ENCODE results near the gene ZC3H4. TPM values are rescaled to one million over a fixed set of nuclear protein-coding genes. Genes with fewer than 3 reads are reported as not detected.
A peak's percentile ranks its signal among the peaks of the same experiment; 100 is the strongest.

ZC3H4 gene
- total RNA-seq, 4 donors from 2014 or later = 19.1 to 36.7 (median 31.3) TPM

DNA sequence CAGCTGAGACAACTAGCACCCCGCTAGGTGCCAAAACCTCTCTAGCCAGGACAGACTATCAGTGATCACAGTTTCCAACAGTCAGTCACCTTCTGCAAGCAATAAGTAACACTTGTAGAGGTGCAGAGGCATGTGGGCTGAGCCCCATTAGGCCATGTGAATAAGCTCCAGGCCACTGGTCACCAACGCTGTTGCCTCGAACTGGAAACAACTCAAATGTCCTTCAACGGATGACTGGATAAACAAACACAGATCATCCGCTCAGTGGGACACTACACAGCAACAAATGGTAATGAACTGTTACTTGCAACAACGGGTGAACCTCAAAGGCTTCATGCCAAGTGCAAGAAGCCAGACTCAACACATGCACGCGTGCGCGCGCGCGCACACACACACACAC is 37.6 kb downstream of the ZC3H4 start:
- TF ChIP-seq, protein P1, sequence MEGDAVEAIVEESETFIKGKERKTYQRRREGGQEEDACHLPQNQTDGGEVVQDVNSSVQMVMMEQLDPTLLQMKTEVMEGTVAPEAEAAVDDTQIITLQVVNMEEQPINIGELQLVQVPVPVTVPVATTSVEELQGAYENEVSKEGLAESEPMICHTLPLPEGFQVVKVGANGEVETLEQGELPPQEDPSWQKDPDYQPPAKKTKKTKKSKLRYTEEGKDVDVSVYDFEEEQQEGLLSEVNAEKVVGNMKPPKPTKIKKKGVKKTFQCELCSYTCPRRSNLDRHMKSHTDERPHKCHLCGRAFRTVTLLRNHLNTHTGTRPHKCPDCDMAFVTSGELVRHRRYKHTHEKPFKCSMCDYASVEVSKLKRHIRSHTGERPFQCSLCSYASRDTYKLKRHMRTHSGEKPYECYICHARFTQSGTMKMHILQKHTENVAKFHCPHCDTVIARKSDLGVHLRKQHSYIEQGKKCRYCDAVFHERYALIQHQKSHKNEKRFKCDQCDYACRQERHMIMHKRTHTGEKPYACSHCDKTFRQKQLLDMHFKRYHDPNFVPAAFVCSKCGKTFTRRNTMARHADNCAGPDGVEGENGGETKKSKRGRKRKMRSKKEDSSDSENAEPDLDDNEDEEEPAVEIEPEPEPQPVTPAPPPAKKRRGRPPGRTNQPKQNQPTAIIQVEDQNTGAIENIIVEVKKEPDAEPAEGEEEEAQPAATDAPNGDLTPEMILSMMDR (IDR thresholded peaks at IDR 0.05) = no peak
- TF ChIP-seq POLR2A (IDR thresholded peaks at IDR 0.05) = no peak
- WGBS, 2 donors = 58 to 61% methylated on average over 12 to 13 of the region's 13 CpGs
- intact Hi-C loops (cut with DNase I) = no loop called here

DNA sequence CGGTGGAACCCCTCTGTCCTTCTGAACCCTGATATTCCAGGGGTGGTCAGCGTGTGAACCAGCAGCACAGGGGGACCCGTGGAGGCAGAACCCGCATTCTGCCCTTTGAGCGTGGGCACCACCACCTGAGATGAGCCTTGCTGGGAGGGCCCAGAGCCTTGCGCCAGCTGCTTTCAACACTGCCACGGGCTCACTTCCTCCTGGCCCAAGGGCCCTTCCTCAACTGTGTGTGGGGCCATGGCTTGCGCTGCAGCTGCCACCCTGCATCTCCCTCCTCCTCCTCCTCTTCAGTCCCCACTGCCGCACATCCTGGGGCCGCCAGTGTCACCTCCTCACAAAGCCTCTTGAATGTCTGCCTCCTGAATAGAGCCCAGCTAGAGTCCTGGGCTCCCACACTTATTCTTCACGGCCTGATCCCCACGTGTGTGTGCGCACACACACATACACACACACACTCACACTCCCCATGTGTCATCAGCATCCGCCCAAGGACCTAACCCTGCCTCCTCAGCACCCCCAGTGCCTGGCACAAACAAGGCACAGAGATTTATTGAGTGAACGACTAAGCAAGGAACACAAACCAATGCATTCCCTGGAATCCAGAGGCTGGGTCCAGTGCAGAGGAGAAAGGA is 38.3 kb downstream of the ZC3H4 start:
- intact Hi-C loops (cut with DNase I) = no loop called here
- TF ChIP-seq POLR2A (IDR thresholded peaks at IDR 0.05) = no peak
- TF ChIP-seq, protein P1 (IDR thresholded peaks at IDR 0.05) = no peak
- Histone ChIP-seq H3K4me3 (replicated peaks in 1 of 3) (no peak overlapping the region), H3K9me3 (no peaks in the 10 kb centered on the region), H3K36me3 (peaks cover 32 to 44% of the 10 kb centered on the region in 2 donors), H3K4me1 (peaks cover 10 to 16% of the 10 kb centered on the region in 2 donors), H3K27ac (peak overlapping the region in 2 of 3 donors; percentile 39 to 43), H3K27me3 (no peaks in the 10 kb centered on the region)
- 80 to 84% methylated on average over 15 of the region's 15 CpGs for WGBS, 2 donors
- no peak for DNase-seq

More for the DNA sequence above, 37.6 kb downstream of the ZC3H4 start:
- peak overlapping the region; percentile 25 to 51 (median 43) for H3K27ac ChIP-seq
- peak; percentile 62 to 76 for DNase-seq
- H3K27me3 ChIP-seq = no peaks in the 10 kb centered on the region
- H3K9me3 ChIP-seq = no peaks in the 10 kb centered on the region
- no peak overlapping the region for H3K4me3 ChIP-seq (replicated peaks in 1 of 3)
- peaks cover 30 to 39% of the 10 kb centered on the region in 2 donors for H3K36me3 ChIP-seq
- peaks cover 10 to 21% of the 10 kb centered on the region in 2 donors for H3K4me1 ChIP-seq

DNA sequence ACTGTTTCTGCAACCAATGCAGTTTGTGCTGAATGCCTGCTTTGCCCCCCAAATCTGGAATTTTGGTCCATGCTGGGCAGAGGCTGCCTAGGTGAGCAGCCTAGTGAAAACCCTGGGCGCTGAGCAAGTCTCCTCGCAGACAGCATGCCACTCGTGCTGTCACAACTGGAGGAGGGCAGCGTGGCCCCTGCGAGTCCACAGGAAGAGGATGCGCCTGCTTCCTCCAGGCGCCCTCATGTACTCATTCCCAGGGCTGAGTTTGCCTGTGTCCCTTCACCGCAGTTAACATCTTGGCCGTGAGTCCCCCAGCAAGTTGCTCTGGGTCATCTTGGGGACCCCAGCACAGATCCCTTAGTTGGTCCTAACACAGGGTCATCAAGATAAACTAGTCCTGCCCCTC is 39.0 kb downstream of the ZC3H4 start:
- H3K36me3 ChIP-seq = peaks cover 32 to 44% of the 10 kb centered on the region in 2 donors
- H3K27me3 ChIP-seq = no peaks in the 10 kb centered on the region
- peaks cover 10 to 14% of the 10 kb centered on the region in 2 donors for H3K4me1 ChIP-seq
- no peaks in the 10 kb centered on the region for H3K9me3 ChIP-seq
- H3K4me3 ChIP-seq (replicated peaks in 1 of 3) = no peak overlapping the region
- intact Hi-C loops (cut with DNase I) = no loop called here
- DNase-seq = no peak
- TF ChIP-seq, protein P1 (IDR thresholded peaks at IDR 0.05) = no peak
- no peak for TF ChIP-seq POLR2A (IDR thresholded peaks at IDR 0.05)
- WGBS, 2 donors = 71 to 78% methylated on average over 7 to 9 of the region's 9 CpGs
- H3K27ac ChIP-seq = no peak overlapping the region

DNA sequence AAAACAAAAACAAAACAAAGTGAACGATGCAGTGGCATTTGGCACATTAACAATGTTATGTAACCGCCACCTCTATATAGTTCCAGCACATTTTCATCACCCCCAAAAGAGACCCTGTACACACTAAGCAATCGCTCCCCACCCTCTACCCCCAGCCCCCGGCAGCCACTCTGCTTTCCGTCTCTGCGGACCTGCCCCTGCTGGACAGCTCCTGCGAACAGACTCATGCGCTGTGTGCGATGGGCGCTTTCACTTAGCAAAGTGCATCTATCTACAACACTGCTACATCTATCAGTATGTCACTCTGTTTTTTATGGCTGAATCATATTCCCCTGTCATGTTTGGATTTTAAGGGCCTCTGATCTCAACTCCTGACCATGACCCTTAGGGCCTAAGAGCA is 40.0 kb downstream of the ZC3H4 start:
- intact Hi-C loops (cut with DNase I) = no loop called here

DNA sequence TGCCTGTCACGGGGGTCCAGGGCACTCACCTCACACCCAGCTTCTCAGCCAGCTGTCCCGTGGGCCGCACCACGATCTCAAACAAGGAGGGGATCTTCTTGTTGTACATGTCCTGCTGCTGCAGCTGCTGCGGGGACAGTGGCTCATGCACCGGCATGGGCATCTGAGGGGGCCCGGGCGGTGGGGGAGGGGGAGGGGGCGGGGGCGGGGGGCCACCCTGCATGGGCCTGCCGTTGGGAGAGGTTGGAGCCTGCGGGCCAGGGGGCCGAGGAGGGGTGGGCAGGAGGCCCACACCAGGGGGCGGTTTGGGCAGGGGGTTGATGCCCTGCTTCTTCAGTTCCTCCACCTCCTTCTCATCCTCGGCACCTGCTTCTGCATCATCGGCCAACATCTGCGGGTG is 41.3 kb downstream of the ZC3H4 start:
- Histone ChIP-seq H3K4me3 (replicated peaks in 1 of 3) (no peak overlapping the region), H3K27ac (no peak overlapping the region), H3K27me3 (no peaks in the 10 kb centered on the region), H3K4me1 (peaks cover 10 to 11% of the 10 kb centered on the region in 2 donors), H3K36me3 (peaks cover 37 to 45% of the 10 kb centered on the region in 2 donors), H3K9me3 (no peaks in the 10 kb centered on the region)
- intact Hi-C loops (cut with DNase I) = no loop called here
- no peak for DNase-seq
- no peak for TF ChIP-seq POLR2A (IDR thresholded peaks at IDR 0.05)
- TF ChIP-seq, protein P1 (IDR thresholded peaks at IDR 0.05) = no peak
- 89 to 95% methylated on average over 9 to 17 of the region's 17 CpGs for WGBS, 2 donors

More for the DNA sequence above, 40.0 kb downstream of the ZC3H4 start:
- Histone ChIP-seq H3K36me3 (peaks cover 32 to 47% of the 10 kb centered on the region in 2 donors), H3K4me1 (peaks cover 10 to 11% of the 10 kb centered on the region in 2 donors), H3K27me3 (no peaks in the 10 kb centered on the region), H3K9me3 (no peaks in the 10 kb centered on the region), H3K27ac (no peak overlapping the region), H3K4me3 (replicated peaks in 1 of 3) (no peak overlapping the region)
- WGBS, 2 donors = 94 to 98% methylated on average over 10 of the region's 10 CpGs
- TF ChIP-seq POLR2A (IDR thresholded peaks at IDR 0.05) = no peak
- TF ChIP-seq, protein P1 (IDR thresholded peaks at IDR 0.05) = no peak
- no peak for DNase-seq

Data from thyroid gland (tissue), 4 donors.